Endothelial cell of umbilical vein (primary cell): ENCODE measurements around the gene CACNA1E.

Source experiments
- MAX ChIP-seq: IDR thresholded peaks from 2 replicates; pipeline ENCODE4 v1.6.1; 2011; ENCODE audit not compliant: insufficient read depth, insufficient read length
- POLR2A ChIP-seq: IDR thresholded peaks from 2 replicates; pipeline ENCODE4 v1.6.1; 2012; ENCODE audit warnings: low read depth, mild to moderate bottlenecking, control low read depth, low read length
- POLR2AphosphoS5 ChIP-seq: IDR thresholded peaks from 2 replicates; pipeline ENCODE4 v1.6.1; 2012; ENCODE audit warnings: low read depth, mild to moderate bottlenecking, control low read depth, low read length, moderate library complexity; ENCODE audit not compliant: insufficient read depth
- TF ChIP-seq, protein P1 (sequence below), 2 donors: IDR thresholded peaks; 1 replicate in 1 of 2; 2 replicates in 1 of 2; pipeline ENCODE4 v1.5.1; 2011; ENCODE audit warnings: low read length in 2 of 2, mild to moderate bottlenecking in 2 of 2, moderate library complexity in 2 of 2, control low read depth in 1 of 2, inconsistent platforms in 1 of 2, low read depth in 1 of 2; ENCODE audit not compliant: insufficient read depth in 1 of 2; ENCODE audit errors: extremely low read depth in 1 of 2

DNA sequence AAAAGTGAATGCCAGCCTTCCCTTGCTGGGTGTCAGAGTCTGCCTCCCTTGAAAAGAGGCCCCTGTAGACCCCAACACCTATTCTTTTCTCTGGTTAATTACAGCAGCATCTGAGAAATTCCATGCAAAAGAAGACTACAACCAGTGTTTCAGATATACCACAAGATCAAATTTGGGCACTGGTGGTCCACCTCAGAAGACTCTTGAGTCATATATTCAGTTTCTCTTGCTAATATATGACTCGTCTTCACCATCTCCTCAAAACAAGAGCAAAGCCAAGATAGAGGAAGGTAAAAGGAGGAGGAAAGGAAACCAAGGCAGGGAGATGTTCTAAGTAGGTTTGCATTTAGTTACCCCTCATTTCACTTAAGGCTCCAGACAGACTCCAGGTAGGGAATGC is 318.3 kb downstream of the CACNA1E start:
- TF ChIP-seq POLR2AphosphoS5 (no peak), POLR2A (no peak), MAX (no peak)
- TF ChIP-seq, protein P1, sequence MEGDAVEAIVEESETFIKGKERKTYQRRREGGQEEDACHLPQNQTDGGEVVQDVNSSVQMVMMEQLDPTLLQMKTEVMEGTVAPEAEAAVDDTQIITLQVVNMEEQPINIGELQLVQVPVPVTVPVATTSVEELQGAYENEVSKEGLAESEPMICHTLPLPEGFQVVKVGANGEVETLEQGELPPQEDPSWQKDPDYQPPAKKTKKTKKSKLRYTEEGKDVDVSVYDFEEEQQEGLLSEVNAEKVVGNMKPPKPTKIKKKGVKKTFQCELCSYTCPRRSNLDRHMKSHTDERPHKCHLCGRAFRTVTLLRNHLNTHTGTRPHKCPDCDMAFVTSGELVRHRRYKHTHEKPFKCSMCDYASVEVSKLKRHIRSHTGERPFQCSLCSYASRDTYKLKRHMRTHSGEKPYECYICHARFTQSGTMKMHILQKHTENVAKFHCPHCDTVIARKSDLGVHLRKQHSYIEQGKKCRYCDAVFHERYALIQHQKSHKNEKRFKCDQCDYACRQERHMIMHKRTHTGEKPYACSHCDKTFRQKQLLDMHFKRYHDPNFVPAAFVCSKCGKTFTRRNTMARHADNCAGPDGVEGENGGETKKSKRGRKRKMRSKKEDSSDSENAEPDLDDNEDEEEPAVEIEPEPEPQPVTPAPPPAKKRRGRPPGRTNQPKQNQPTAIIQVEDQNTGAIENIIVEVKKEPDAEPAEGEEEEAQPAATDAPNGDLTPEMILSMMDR (IDR thresholded peaks at IDR 0.05; ENCODE audit: extremely low read depth in 1 of 2, insufficient read depth in 1 of 2, low read depth in 1 of 2, low read length in 2 of 2) = no peak
